T47D (cell line): ENCODE results near the gene TMEM30A.

Source experiments
- DNase-seq, 2 experiments: peaks; one replicate each; pipeline versions ENCODE4 v3.0.0 to v3.0.0-alpha.2; 2011 to 2012; ENCODE audit warnings: low read depth in 1 of 2, low spot score in 1 of 2
- JUND ChIP-seq: IDR thresholded peaks from 2 replicates; pipeline ENCODE4 v1.6.1; 2012; ENCODE audit warnings: low read depth
- in situ Hi-C: cut with HindIII; loops from 2 replicates; pipeline ENCODE4 v1.10.0; 2016; ENCODE audit warnings: low sequenced_read_pairs, low pct_unique_long_range_greater_than_20kb

The TMEM30A gene

DNA sequence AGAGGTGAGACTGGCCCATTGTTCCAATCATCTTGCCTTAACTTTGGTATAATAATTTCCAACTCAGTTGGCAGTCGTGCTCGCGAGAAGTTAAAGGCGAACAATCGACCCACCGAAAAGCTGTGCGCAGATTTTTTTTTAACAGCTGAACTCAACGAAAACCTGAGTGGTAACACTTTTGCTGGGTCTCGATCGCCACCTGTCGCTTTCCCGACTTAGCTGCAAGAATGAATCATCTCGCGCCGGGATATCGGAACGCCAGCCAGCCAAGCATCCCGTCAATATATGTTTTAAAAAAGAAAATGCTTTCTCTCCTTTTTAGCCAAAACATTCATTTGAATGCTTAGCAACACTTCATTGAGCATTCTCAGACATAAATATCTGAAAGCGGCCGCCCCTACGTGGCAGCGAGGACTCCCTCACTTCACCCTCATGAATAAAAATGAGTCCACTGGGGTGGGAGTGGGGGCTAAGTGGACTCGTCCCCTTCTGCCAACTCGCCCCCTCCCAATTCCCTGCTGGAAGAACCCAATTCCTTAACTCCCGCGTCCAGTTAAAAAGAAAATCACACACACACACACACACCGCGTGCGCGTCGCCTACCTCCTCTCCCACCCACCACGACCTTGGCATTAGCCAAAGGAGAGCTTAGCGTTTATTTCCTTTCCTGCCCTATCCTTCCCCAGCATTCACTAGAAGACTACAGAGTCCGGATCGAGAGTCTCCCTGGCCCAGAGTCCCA lies 80.2 kb downstream of the TMEM30A start:
- no peak for TF ChIP-seq JUND
- peak in 1 of 2 experiments; percentile 92 for DNase-seq
- in situ Hi-C loops, result no loop called here

DNA sequence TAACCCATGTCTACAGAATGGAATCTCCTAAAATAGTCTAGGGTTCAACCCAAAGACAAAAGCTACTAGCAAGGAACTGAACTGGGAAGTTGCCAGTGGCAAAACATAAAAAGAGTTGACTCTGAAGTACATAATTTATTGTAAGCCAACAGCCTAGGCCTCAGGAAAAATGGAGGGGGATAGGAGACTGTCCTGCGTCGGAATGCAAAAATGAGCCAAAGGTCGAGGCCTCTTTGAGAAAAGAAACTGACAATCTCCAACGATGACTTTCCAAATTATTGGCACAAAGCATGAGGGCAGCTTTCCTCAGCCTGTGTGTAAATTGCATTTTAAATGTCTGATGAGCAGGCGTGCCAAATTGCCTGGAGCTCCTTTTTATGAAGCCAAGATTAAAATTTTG lies 80.9 kb downstream of the TMEM30A start:
- in situ Hi-C loops, result no loop called here
- TF ChIP-seq JUND, result no peak
- DNase-seq, result peak in 1 of 2 experiments; percentile 91
